Posterior cingulate gyrus (tissue), 11 donors: ENCODE results near the gene DMBX1.

Experiments used
- DNase-seq, 10 donors: peaks; one replicate each; pipeline versions ENCODE4 v3.0.0 to v3.0.0-alpha.2; 2020 to 2021; ENCODE audit warnings: mixed read lengths in 3 of 10
- intact Hi-C: fragments of 100-400 bp; cut with DNase I; formaldehyde crosslinking; loops from one replicate; pipeline ENCODE4 v1.15.1; 2023

The DMBX1 gene

GRCh38 chr1:46533179-46533864 is 43.7 kb downstream of the DMBX1 start:
- intact Hi-C loops: loop anchor here (5.0 kb wide), 1 partner anchor 194 kb away; no protein-coding TSS in a partner anchor
- DNase-seq: peak in 7 of 10 donors; percentile 41 to 92 (median 50)

DNA sequence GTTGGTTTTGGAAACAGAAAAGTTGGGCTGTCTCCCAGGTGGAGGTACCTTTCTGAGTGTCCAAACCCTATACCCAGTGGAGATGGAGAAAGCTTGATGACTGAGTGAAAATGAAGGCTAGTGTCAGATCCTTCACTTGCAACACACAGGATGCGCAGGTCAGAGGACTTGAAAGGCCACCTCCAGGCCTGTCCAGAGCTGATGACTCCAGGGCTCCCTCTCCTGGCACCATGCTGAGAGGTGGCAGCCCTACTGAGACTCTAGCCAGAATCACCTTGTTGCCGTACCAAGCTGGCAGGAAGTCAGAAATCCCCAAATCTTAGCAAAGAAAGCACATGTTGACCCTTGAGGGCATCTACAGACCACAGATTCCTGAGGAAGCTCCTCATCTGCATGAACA is 45.4 kb downstream of the DMBX1 start:
- intact Hi-C loops: no loop called here
- peak in 2 of 10 donors; percentile 31 to 43 for DNase-seq

- DNase-seq: no peak
- intact Hi-C loops: no loop called here
Measured at GRCh38 chr1:46536527-46536926, 46.9 kb downstream of the DMBX1 start.

GRCh38 chr1:46537651-46538050 is 48.0 kb downstream of the DMBX1 start:
- intact Hi-C loops: no loop called here
- DNase-seq: no peak

DNA sequence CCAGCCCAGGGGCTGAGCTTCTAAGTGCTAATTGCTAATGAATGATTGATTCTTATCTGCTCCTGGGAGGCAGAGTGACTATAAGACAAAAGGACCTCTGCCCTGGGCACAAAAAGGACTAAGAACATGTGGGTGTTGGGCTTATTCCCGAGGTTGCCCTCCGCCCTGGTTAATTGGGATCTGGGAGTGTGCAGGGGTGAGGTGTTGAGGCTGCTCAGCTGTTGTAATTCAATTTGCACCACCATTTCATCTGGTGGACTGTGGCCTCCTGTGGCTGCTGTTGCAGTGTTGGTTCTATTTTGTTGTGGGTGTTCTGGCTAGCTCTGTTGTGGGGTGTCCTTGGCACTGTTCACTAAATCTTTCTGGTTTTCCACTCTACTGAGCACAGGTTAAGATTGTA is 48.5 kb downstream of the DMBX1 start:
- intact Hi-C loops: no loop called here
- peak in 1 of 10 donors; percentile 21 for DNase-seq
